ENCODE data around the gene PLK4.

- TF ChIP-seq, protein P1, sequence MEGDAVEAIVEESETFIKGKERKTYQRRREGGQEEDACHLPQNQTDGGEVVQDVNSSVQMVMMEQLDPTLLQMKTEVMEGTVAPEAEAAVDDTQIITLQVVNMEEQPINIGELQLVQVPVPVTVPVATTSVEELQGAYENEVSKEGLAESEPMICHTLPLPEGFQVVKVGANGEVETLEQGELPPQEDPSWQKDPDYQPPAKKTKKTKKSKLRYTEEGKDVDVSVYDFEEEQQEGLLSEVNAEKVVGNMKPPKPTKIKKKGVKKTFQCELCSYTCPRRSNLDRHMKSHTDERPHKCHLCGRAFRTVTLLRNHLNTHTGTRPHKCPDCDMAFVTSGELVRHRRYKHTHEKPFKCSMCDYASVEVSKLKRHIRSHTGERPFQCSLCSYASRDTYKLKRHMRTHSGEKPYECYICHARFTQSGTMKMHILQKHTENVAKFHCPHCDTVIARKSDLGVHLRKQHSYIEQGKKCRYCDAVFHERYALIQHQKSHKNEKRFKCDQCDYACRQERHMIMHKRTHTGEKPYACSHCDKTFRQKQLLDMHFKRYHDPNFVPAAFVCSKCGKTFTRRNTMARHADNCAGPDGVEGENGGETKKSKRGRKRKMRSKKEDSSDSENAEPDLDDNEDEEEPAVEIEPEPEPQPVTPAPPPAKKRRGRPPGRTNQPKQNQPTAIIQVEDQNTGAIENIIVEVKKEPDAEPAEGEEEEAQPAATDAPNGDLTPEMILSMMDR (conservative IDR thresholded peaks at IDR 0.05; ENCODE audit: low read depth in 2 of 2), result no peak
- TF ChIP-seq POLR2AphosphoS5 (IDR thresholded peaks at IDR 0.05; ENCODE audit: low read depth) (no peak), EZH2 (IDR thresholded peaks at IDR 0.05; ENCODE audit: low read depth, unreplicated experiment) (no peak), EZH2phosphoT487 (IDR thresholded peaks at IDR 0.05; ENCODE audit: unreplicated experiment) (no peak), NANOG (IDR thresholded peaks at IDR 0.05; ENCODE audit: borderline replicate concordance) (no peak), CREB1 (CRISPR knock-in tag; IDR thresholded peaks at IDR 0.05; ENCODE audit: low read depth) (no peak), JUNB (IDR thresholded peaks at IDR 0.05; ENCODE audit: unreplicated experiment) (no peak), REST (IDR thresholded peaks at IDR 0.05; ENCODE audit: unreplicated experiment) (no peak), ZNF462 (CRISPR knock-in tag; IDR thresholded peaks at IDR 0.05) (no peak)
Observed at GRCh38 chr4:127930175-127930574, 49.5 kb downstream of the PLK4 start.

Data from GM23338 (cell line).